NCI-H82 treated with DMSO at 0.1 percent for 48 hours (cell line): ENCODE results near the gene OR5K2.

ENCODE experiments used
- DNase-seq: peaks from one replicate; lab custom pipeline; 2025; ENCODE audit not compliant: unreplicated experiment; lab: John Stamatoyannopoulos, UW

Gene OR5K2

DNA sequence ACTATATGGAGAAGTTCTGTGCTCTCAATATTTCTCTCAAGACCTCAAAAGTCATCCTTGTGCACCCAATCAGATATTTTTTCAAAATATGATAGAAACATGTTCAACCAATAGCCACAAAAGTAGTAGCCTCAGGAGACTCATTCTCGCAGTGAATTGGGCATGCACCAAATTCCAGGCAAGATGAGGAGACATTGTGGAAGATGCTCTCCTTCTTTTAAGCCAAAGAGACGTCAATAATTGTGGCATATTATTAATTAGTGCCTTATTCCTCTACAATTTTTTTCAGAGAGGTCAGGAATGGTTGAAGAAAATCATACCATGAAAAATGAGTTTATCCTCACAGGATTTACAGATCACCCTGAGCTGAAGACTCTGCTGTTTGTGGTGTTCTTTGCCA lies at the start of gene OR5K2:
OR5K2 (plus strand) TSS at position 301 of the 400 bp plus-strand sequence; CDS start at position 301, 0 bp downstream.
- no peak for DNase-seq

DNA sequence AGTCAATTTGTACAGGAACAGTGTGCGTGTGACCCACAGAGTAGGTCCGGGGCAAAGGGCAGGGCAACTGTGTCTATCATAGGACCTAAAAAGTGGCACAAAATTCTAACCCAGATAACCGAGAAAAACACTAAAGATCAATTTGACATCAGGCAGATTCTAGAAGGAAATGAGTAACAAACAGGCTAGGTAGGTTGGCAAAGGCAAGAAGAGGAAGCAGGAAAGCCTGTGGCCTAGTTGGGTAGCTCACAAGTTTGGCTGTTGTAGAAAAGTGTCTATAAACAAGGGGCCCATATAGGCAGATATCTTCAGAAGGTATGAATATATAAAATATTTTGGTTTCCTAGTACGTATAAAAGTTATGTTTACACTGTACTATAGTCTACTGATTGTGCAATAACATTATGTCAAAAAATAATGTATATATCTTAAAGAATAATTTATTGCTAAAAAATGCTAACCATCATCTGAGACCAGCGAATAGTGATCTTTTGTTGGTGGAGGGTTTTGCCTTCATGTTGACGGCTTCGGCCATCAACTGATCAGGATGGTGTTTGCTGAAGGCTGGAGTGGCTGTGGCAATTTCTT lies 47.8 kb upstream of the OR5K2 start:
- no peak for DNase-seq

DNA sequence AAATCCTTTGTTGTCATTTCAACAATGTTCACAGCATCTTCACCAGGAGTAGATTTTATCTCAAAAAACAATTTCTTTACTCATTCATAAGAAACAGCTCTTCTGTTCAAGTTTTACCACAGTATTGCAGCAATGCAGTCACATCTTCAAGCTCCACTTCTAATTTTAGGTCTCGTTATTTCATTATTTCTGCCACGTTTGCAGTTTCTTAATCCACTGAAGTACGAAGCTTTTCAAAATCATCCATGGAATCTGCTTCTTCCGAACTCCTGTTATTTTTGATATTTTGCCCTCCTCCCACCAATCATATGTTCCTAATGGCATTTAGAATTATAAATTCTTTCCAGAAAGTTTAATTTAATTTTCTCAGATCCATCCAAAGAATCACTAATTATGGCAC lies 47.1 kb upstream of the OR5K2 start:
- DNase-seq: no peak

DNA sequence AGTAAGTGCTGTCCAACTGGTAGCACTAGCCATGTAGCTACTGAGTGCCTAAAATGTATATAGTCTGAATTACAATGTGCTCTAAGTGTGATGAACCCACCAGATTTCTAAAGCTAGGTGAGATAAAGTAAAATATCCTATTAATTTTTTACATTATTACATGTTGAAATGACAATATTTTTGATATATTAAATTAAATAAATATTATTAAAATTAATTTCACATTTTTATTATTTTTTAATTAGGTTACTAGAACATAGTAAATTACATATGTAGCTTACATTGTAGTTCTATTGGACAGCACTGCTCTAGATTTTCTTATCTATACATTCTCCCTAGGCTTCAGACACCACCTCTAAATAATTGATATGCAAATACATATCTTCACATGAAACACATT lies 43.7 kb upstream of the OR5K2 start:
- no peak for DNase-seq

DNA sequence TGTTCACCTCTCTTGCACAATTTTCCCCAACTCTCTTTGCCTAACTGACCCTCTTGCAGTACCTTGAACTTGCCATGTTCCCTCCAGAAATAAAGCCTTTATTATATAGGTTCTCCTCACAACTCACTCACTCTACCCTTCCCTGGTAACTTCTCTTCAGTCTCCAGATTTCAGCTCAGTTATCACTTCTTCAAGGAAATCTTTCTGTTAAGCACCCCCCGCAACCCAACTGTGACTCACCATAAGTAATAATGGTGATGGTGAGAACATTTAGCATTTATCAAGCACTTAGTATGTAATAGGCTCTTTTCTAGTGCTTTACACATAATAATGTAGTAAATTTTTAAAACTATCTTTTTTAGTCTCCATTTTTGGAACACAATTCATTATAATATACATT lies 42.6 kb upstream of the OR5K2 start:
- no peak for DNase-seq

DNA sequence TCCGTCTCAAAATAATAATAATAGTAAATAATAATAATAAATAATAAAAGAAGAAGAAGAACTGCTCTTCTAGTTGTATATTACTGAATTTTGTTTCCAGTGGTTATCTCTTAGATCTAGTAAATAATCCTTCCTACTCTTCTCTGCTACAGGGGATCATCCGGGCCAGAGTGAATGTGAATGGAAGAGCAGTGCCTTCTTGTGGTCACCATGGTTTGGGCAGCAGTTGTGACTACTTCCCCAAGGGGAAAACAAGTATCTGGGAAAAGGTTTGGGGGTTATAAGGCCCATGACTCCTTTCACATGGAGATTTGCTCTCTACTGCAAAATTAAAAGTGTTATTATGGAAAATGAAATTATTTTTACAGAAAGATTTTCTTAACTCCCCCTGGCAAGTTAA lies 39.9 kb upstream of the OR5K2 start:
- no peak for DNase-seq

DNA sequence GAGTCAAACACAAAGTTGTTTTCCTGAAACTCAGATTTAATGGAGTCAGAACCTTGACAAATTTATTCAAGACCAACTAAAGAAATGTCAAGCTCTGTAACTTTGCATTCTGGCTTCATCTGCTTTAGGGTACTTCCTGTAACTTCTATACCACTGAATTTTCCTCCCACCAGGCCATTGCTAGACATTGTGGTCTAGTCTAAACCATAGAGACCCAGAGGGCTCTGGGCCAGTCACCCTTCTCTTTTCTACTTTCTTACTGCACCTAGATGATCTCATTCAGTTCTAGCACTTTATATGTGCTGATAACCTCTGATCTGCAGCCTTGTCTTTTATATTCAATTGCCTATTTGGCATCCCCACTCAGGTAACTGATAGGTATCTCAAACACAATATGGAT lies 37.3 kb upstream of the OR5K2 start:
- DNase-seq: no peak

DNA sequence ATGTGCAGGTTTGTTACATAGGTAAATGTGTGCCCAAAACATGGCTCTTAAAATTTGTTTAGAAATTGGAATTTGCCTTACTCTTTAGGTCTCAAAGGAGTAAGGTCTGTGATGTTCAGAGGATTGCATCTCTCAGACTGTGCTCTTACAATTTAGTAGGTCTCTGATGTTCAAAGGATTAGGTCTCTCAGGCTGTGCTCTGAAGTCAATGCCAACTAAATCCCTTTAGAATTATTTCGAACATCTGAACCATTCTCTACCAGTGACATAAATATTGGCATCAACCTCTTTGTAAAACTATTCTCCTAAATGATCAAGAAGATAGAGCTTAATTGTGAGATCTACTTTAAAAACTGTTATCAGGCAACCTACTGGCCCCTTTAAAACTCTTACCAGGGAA lies 34.6 kb upstream of the OR5K2 start, which contains the start of gene OR5K1:
OR5K1 (plus strand) TSS at position 301 of the 400 bp plus-strand sequence. CDS start 6,376 bp downstream, outside the sequence.
- no peak for DNase-seq

DNA sequence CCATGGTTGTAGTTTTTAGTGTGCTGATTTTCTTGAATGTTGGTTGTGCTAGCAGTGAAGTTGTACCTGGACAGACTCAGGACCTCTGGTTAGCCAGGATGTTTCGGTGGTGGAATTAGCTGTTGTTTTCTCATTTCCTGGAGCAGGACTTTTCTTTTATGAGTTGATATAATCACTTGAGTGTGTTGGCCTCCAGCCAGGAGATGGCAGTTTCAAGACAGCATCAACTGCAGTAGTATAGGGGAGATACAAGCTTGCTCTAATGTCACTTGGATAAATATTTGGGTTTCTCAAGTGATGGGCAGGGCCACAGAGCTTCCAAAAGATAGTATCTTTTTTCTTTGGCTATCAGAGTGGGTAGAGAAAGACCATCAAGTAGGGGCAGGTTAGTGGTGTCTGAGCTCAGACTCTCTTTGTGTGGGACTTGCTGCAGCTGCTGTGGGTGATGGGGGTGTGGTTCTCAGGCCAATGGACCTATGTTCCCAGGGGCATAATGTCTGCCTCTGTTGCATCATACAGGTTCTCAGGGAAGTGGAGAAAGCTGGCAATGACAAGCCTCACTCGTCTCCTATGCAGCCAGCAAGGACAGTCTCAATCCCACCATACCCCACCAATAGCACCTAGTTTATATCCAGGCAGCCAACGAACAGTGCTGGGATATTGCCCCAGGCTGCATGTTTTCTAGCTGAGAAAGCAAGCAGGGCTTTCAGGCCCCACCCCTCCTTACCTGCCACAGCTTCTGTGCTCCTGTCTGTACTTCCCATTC lies 14.6 kb upstream of the OR5K2 start:
- no peak for DNase-seq

DNA sequence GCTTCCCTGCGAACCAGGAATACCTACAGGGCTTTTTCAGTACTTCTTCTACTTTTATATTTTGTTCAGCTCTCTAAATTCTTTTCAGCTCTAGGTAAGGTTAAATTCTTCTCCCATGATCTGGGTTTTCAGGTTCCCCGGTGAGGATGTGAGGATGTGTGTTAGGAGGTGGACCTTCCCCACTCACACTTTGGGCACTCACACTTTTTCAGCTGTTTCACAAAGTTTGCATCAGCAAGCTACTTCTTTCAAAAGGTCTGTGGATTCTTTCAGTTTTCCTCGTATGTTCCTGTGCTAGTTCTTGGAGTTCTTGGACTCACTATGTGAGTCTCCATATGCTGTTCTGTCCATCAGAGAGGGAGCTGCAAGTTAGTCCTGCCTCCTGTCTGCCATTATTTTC lies 13.9 kb upstream of the OR5K2 start:
- no peak for DNase-seq

DNA sequence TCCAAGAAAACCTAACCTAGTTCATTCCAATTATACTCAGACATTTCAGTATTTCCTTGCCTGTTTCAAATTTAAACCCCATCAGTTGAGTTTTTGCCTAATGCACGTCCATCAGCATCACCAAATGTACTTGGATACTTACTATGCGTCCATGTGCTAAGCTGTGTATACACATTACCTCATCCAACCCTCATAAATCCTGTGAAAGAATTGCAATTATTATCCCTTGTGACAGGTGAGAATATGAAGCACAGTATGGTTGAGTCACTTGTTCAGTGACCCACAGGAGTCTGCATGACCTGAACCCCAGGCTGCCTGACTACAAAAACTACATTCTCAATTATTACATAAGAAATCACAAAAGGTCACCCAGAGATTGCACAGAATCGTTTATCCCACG lies 2.5 kb downstream of the OR5K2 start:
- no peak for DNase-seq

DNA sequence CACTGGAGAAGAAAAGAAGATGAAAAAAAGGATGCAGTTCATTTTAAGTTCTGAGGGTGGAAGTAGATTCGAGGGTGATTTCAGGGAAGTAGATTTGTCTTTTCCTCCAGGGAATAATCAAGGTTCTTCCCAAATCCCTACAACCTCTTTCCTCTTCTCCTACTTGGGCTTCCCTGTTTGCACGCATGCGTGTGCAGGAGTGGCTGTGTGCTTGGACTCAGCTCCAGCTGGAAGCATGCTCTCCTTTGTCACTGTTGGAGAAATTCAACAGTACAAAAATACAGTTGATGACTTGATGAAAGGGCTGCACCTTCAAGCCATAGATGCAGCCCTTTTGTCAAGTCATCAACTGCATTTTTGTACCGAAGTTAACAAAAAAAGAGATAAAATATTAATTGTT lies 3.8 kb downstream of the OR5K2 start:
- DNase-seq: no peak

DNA sequence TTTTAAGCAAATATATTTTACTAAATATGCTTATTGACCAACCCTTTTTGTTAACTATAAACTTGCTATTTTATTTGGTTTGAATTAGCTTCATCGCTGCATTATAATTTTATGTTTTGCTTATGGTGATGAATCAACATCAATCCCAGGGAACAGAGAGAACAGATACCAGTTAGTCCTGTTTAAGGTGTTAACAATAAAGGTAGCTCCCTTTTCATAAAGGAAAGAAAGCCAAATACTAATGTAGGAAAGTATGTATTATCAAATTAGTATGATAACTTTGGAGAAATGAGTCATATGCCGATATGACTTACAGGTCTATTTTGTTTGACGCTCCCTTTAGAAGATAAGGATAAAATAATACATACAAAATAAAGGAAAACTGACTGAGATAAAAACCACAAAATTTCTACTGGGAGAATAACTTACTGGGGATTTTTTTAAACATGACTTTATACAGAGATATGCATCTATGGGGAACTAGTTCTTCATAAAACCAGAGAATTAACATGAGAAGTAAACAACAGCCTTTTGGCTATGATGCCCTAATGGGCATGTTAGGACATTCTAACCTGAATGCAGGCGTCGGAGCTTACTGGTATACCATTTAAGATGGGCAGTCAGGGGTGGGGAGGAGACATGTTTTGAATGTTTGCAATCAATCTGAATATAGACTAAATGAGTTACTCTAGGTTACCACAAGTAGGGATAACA lies 4.5 kb downstream of the OR5K2 start:
- no peak for DNase-seq

DNA sequence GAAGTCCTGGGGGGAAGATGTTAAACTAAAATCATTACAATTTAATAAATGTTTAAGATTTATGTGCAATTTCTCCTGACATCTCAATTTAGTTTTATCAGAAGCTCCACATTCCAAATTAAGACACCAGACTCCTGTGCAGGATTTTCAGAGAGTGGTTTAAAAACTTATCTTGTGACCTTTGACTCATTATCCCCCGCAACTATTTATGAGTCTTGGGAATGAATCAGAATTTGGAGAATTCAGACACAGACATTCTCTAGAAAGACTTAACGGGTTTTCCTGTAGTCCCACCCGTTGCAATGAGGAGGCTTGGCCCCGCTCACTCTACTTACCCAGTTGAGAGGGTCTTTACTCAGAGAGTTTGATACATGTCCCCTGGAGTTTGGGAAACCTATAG lies 7.1 kb downstream of the OR5K2 start:
- DNase-seq: no peak

DNA sequence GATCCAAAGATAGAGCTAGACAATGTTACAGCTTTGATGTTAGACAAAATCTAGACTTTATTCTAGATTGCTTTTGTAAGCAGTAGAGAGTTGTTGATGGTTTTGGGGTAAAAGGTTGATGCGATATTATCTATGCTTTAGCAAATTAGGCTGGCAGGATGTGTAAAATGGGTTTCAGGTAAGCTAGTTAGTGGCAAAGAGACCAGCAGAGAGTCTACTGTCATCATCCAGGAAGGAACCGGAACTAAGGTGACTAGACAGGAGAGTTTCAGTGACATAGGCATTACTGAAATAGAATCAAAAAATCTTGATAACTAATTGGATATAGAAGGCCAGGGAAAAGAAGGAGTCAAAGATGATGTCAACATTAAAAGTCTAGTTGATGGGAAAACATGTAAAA lies 11.1 kb downstream of the OR5K2 start:
- no peak for DNase-seq

DNA sequence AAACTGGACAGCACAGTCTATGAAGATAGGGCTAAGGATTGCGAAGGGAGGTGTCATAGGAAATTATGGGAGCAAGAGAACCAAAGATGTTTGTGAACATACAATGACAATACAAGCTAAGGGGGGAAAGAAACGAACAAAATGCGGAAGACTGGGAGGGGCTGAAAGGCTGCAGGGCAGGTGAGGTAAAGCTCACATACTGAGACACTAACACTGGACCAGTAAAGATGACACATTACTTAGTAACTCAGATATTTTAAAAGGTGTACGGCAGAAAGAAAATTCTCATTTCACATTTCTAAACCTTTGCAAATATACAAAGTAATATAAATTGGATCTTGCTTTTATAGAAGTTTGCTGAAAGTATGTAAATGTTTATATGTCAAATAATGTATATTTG lies 15.1 kb downstream of the OR5K2 start:
- DNase-seq: no peak

DNA sequence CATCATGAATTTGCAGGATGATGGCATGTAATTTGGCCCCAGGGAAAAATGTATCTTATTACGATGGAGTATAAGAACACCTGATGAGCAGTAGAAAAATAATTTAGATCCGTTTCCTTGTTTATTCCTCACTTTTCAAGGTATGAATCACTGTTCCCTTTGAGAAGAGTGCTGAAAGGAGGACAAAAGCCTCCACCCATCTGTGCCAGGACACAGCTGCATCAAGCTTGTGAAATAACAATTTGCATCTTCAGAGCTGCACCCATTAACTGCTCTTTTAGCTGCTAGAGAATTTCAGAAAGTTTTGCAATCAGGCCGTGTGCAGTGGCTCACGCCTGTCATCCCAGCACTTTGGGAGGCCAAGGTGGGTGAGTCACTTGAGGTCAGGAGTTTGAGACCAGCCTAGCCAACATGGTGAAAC lies 15.6 kb downstream of the OR5K2 start:
- no peak for DNase-seq

DNA sequence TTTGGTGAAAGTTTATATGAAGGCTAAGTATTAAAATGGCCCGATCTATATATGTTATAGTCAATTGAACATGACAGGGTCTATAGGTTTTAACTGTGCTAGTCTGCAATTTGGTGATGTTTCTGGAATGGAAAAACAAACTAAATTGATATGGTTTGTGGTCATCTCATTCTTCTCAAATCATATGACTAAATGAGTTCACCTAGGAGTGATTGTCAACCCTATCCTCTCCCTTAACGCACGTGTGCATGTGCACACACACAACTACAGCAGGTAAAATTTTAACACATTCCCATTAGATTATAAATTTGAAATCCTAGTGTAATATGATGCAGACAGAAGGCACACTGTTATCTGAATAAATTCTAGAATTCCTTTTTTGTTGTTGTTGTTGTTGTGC lies 16.3 kb downstream of the OR5K2 start:
- no peak for DNase-seq

DNA sequence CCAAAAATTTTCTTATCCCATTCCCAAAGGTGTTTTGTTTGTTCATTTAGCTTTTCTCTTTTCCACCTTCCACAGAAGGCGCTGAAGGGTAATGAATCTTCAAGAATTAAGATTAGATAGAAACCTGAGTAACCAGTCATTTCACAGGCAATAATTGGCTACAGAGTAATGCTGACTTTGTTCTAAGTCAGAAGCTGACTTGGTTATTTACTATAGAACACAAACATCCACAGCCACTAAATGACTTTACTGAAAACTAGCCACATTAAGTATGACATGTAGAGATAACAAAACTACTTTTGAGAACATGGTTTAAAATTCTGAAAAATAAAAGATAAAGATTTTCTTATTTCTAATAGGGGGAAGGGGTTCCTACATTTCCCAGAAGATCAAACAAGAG lies 17.5 kb downstream of the OR5K2 start:
- no peak for DNase-seq

DNA sequence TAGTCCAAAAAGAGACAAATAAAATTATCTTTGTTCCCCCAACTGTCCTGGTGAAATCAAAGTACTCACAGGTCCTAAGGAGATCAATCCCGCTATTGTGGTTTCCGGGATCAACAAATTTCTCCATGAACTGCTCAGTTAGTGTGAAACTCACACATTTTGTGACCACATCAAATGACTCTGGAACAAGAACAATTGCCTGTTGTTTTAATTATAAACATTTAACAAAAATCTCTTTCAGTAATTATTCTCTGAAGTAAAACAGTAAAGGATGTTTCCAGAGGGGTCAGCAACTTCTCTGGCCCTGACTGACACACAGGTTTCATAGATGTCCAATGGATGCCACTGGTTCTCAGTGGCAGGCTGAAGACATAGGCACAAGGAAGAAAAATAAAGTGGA lies 21.3 kb downstream of the OR5K2 start:
- DNase-seq: no peak

DNA sequence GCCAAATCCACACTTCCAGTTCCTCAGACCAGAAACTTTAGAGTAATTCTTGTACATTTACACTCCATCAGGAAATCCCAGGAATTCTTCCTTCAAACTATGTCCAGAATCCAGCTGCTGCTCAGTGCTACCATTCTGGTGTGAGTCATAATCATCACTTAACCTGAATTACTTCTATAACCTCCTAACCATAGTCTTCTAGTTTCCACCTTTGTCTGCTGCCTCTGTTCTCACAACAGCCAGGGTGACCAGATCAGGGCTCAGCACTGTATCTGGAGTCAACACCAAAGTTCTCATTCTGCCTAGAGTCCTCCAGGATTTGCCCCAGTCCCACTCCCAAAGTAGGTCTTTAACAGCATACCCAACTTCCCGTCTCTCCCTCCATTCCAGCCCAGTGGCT lies 21.9 kb downstream of the OR5K2 start:
- no peak for DNase-seq

DNA sequence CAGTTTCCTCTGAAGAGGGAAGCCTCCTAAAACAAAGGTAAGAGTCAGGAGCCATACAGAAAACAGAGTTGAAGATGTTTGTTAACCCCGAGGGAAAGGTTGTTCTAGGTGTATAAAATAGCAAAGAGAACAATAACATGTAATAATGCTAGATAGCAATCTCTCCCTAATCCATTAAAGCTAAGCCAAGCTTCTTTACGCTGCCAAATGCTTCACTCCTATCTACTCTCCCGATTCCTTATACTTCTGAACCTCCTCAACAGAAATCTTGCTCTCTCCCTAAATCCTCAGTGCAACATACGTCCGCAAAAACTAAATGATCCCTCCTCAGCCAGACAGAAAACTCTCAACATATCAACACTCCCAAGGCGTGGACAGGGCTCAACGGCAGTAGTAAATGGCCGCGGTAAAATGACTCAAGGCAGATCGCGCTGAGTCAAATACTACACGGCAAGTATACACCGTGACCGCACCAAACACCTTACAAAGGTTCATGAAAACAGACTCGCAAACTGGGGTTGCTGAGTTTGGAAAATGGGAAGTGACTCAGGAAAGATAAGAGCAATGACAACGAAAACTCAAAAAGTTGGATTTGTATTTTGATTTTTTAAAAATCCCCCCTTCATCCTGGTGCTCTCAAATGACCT lies 24.5 kb downstream of the OR5K2 start:
- DNase-seq: peak; percentile 35
